Erythroblast (primary cell): ENCODE measurements around the gene KLHL36.

Experiments used
- GATA1 ChIP-seq: IDR thresholded peaks from 2 replicates; pipeline ENCODE4 v1.6.1; 2011; ENCODE audit warnings: low read depth, mild to moderate bottlenecking, control low read depth, low read length, moderate library complexity
- POLR2A ChIP-seq: IDR thresholded peaks from 2 replicates; pipeline ENCODE4 v1.6.1; 2011; ENCODE audit warnings: mild to moderate bottlenecking, low read length

DNA sequence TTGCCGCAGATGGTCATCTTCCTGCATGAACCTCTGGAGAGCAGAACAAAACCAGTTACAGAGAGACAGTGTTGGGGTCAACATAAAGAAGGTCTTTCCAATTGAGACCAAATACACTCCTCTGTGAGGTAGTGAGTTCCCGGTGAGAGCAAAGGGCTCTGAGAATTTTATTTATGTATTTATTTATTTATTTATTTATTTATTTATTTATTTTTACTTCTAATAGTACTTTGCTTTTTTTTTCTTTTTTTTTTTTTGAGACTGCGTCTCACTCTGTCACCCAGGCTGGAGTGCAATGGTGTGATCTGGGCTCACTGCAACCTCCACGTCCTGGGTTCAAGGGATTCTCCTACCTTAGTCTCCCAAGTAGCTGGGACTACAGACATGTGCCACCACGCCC, 18.3 kb upstream of the KLHL36 start:
- TF ChIP-seq POLR2A (no peak), GATA1 (no peak)
